Neural crest cell (in vitro differentiated cells): Measurements from ENCODE around the gene SIGLEC11. TPM values are rescaled to one million over a fixed set of nuclear protein-coding genes. Genes with fewer than 3 reads are reported as not detected.
A peak's percentile ranks its signal among the peaks of the same experiment; 100 is the strongest.

ENCODE experiments used
- DNase-seq: peaks from one replicate; pipeline ENCODE4 v3.0.0; 2021; ENCODE audit warnings: low read depth, mixed read lengths, low spot score
- H3K27ac Mint-ChIP-seq: one replicate; pipeline ENCODE4 v1.8.0; 2021; ENCODE audit warnings: mild to moderate bottlenecking, mixed read lengths; ENCODE audit not compliant: unreplicated experiment
- H3K27me3 Mint-ChIP-seq: 2 replicates; pipeline ENCODE4 v1.8.0; 2021; ENCODE audit warnings: low read depth, mild to moderate bottlenecking, mixed read lengths
- H3K36me3 Mint-ChIP-seq: 2 replicates; pipeline ENCODE4 v1.8.0; 2021; ENCODE audit warnings: low read depth, mild to moderate bottlenecking, mixed read lengths
- H3K4me1 Mint-ChIP-seq: 2 replicates; pipeline ENCODE4 v1.8.0; 2021; ENCODE audit warnings: mixed read lengths
- H3K4me3 Mint-ChIP-seq: one replicate; pipeline ENCODE4 v1.8.0; 2021; ENCODE audit warnings: mild to moderate bottlenecking, mixed read lengths
- H3K9me3 Mint-ChIP-seq: 2 replicates; pipeline ENCODE4 v1.8.0; 2021; ENCODE audit warnings: mixed read lengths
- CTCF ChIP-seq: fragments of 200-600 bp; sonication (generic); conservative IDR thresholded peaks from 2 replicates; pipeline ENCODE4 v1.5.0; 2021; ENCODE audit warnings: antibody characterized with exemption, mild to moderate bottlenecking
- total RNA-seq: library from RNA; stranded (reverse); gene quantifications from 2 replicates; pipeline ENCODE4 v1.2.1, GENCODE V29; 2021

The SIGLEC11 gene
- total RNA-seq, 1 donor from 2014 or later = not detected

- Mint-ChIP-seq H3K36me3 (peaks cover 15% of the 10 kb centered on the region), H3K9me3 (no peaks in the 10 kb centered on the region), H3K4me1 (peaks cover 26% of the 10 kb centered on the region), H3K4me3 (peak overlapping the region; percentile 72), H3K27me3 (no peaks in the 10 kb centered on the region), H3K27ac (peak overlapping the region; percentile 27)
- DNase-seq = no peak
- no peak for TF ChIP-seq CTCF
Observed at GRCh38 chr19:49921871-49922795, 38.8 kb downstream of the SIGLEC11 start.

GRCh38 chr19:49920624-49921363, 40.2 kb downstream of the SIGLEC11 start:
- Mint-ChIP-seq H3K4me1 (peaks cover 25% of the 10 kb centered on the region), H3K27me3 (no peaks in the 10 kb centered on the region), H3K4me3 (peak overlapping the region; percentile 44), H3K36me3 (peaks cover 19% of the 10 kb centered on the region), H3K27ac (peak overlapping the region; percentile 28), H3K9me3 (no peaks in the 10 kb centered on the region)
- no peak for DNase-seq
- TF ChIP-seq CTCF = no peak

GRCh38 chr19:49918089-49918488, 42.9 kb downstream of the SIGLEC11 start:
- Mint-ChIP-seq H3K4me3 (no peak overlapping the region), H3K27ac (no peak overlapping the region), H3K27me3 (no peaks in the 10 kb centered on the region), H3K9me3 (no peaks in the 10 kb centered on the region), H3K4me1 (peaks cover 25% of the 10 kb centered on the region), H3K36me3 (peaks cover 31% of the 10 kb centered on the region)
- no peak for DNase-seq
- no peak for TF ChIP-seq CTCF

GRCh38 chr19:49916839-49917733, 43.9 kb downstream of the SIGLEC11 start:
- DNase-seq = no peak
- no peaks in the 10 kb centered on the region for H3K9me3 Mint-ChIP-seq
- H3K36me3 Mint-ChIP-seq = peaks cover 32% of the 10 kb centered on the region
- peak; percentile 53 for TF ChIP-seq CTCF
- H3K4me3 Mint-ChIP-seq = peak overlapping the region; percentile 35
- H3K4me1 Mint-ChIP-seq = peaks cover 23% of the 10 kb centered on the region
- no peaks in the 10 kb centered on the region for H3K27me3 Mint-ChIP-seq
- peak overlapping the region; percentile 39 for H3K27ac Mint-ChIP-seq

GRCh38 chr19:49915271-49915670, 45.7 kb downstream of the SIGLEC11 start:
- peaks cover 39% of the 10 kb centered on the region for H3K36me3 Mint-ChIP-seq

More at GRCh38 chr19:49915271-49915670, 45.7 kb downstream of the SIGLEC11 start:
- H3K4me3 Mint-ChIP-seq = no peak overlapping the region
- peaks cover 25% of the 10 kb centered on the region for H3K4me1 Mint-ChIP-seq
- H3K27ac Mint-ChIP-seq = no peak overlapping the region
- no peaks in the 10 kb centered on the region for H3K9me3 Mint-ChIP-seq
- TF ChIP-seq CTCF = no peak
- no peak for DNase-seq
- H3K27me3 Mint-ChIP-seq = peaks cover 4% of the 10 kb centered on the region
